GM18861 (cell line): Measurements from ENCODE around the gene ZNF286A.
"Not testable (repeated sequence)": the region's sequence is repeated elsewhere in the genome, so short reads cannot be mapped to it uniquely, and the experiment has no call there.

Source experiments
- ATAC-seq: cut with Tn5 transposase; IDR thresholded peaks from one replicate; pipeline ENCODE4 v1.9.1; 2021; ENCODE audit not compliant: unreplicated experiment

ZNF286A gene

GRCh38 chr17:15768865-15769533, 69.4 kb downstream of the ZNF286A start:
- ATAC-seq: not testable (repeated sequence)
